Endodermal cell (in vitro differentiated cells): ENCODE measurements around the gene ADGRD2. TPM values are rescaled to one million over a fixed set of nuclear protein-coding genes. Genes with fewer than 3 reads are reported as not detected.

Experiments
- DNase-seq: peaks from one replicate; pipeline ENCODE4 v3.0.0-alpha.2; 2017
- H3K27ac ChIP-seq: 2 replicates; pipeline ENCODE4 v1.5.1; 2013; ENCODE audit warnings: mild to moderate bottlenecking, low read depth, low read length, moderate library complexity
- H3K27me3 ChIP-seq: 2 replicates; pipeline ENCODE4 v1.6.1; 2013; ENCODE audit warnings: mild to moderate bottlenecking, low read length, moderate library complexity; ENCODE audit not compliant: insufficient read depth, control insufficient read depth, poor library complexity, severe bottlenecking
- H3K36me3 ChIP-seq: 2 replicates; pipeline ENCODE4 v1.7.0; 2013; ENCODE audit warnings: mild to moderate bottlenecking, low read length, moderate library complexity; ENCODE audit not compliant: control insufficient read depth, insufficient read depth
- H3K4me1 ChIP-seq: one replicate; pipeline ENCODE4 v1.7.0; 2013; ENCODE audit warnings: low read length; ENCODE audit not compliant: control insufficient read depth, insufficient read depth
- H3K4me3 ChIP-seq: 2 replicates; pipeline ENCODE4 v1.5.1; 2013; ENCODE audit warnings: mild to moderate bottlenecking, low read length, moderate library complexity
- H3K9ac ChIP-seq: 2 replicates; pipeline ENCODE4 v1.6.1; 2013; ENCODE audit warnings: mild to moderate bottlenecking, low read length, moderate library complexity; ENCODE audit not compliant: poor library complexity, severe bottlenecking; ENCODE audit errors: extremely low read depth
- H3K9me3 ChIP-seq: 2 replicates; pipeline ENCODE4 v1.6.1; 2013; ENCODE audit warnings: mild to moderate bottlenecking, low read length, moderate library complexity; ENCODE audit not compliant: control insufficient read depth
- H3K27ac Mint-ChIP-seq: 2 replicates; pipeline ENCODE4 v1.8.0; 2020; ENCODE audit warnings: mixed read lengths
- H3K27me3 Mint-ChIP-seq: 2 replicates; pipeline ENCODE4 v1.8.0; 2021; ENCODE audit warnings: mild to moderate bottlenecking, mixed read lengths; ENCODE audit not compliant: insufficient read depth
- H3K36me3 Mint-ChIP-seq: 2 replicates; pipeline ENCODE4 v1.8.0; 2020; ENCODE audit warnings: low read depth, mixed read lengths
- H3K4me1 Mint-ChIP-seq: 2 replicates; pipeline ENCODE4 v1.8.0; 2020; ENCODE audit warnings: mixed read lengths
- H3K4me3 Mint-ChIP-seq: 2 replicates; pipeline ENCODE4 v1.8.0; 2020; ENCODE audit warnings: mild to moderate bottlenecking, moderate library complexity, mixed read lengths
- H3K9me3 Mint-ChIP-seq: 2 replicates; pipeline ENCODE4 v1.8.0; 2020; ENCODE audit warnings: mild to moderate bottlenecking, mixed read lengths
- WGBS, 2 experiments: methylation state at CpG; one replicate each; pipeline versions ENCODE4 v1.1.5 to v1.1.7; 2013; ENCODE audit warnings: missing lambda C conversion rate in 2 of 2, mixed read lengths in 1 of 2; ENCODE audit not compliant: insufficient coverage in 1 of 2, insufficient read length in 1 of 2; 5-methylcytosine and 5-hydroxymethylcytosine counted together
- total RNA-seq, 2 donors: library from RNA; stranded (reverse); fragmentation: NEBNext Ultra II Directional in 1 of 2; extraction: Animal tissue kit (Norgen Biotek cat#: 25700) in 1 of 2; gene quantifications; 2 replicates in 1 of 2; 3 replicates in 1 of 2; pipeline ENCODE4 v1.2.1, GENCODE V29; 2021
- TF ChIP-seq, protein P1 (sequence below): fragments of 200-600 bp; sonication (generic); conservative IDR thresholded peaks from 2 replicates; pipeline ENCODE4 v1.5.0; 2021; ENCODE audit warnings: antibody characterized with exemption, mild to moderate bottlenecking

The ADGRD2 gene
- total RNA-seq, 2 donors from 2014 or later: 0.33 to 0.40 TPM

DNA sequence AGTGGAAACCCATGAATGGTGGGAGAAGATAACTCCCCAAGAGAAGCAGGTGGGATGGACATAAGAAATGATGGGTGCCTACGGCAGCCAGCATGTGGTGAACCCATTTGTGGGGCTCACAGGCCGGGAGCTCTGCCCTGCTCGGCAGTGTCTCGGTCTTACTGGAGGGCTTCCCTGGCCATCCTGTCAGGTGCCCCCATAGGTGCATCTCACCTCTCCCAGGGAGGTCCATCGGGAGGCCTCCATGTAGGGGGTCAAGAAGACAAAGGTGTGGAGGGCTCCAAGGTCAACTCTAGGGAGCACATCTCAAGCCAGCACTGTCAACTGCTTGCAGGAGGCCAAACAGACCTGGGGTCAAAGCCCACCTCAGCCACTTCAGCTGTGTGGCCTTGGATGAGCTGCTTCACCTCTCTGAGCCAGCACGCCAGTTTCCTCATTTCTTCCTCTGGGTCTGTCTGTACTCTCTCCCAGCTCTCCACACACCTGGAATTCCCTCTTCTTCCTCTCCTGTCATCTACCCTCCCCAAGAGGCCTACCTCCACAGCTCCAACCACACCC is 10.5 kb upstream of the ADGRD2 start:
- Histone ChIP-seq H3K9ac (no peak overlapping the region), H3K9me3 (no peaks in the 10 kb centered on the region), H3K4me3 (no peak overlapping the region), H3K27me3 (no peaks in the 10 kb centered on the region), H3K36me3 (no peaks in the 10 kb centered on the region), H3K27ac (no peak overlapping the region), H3K4me1 (no peaks in the 10 kb centered on the region)
- H3K36me3 Mint-ChIP-seq: no peaks in the 10 kb centered on the region
- no peak for DNase-seq
- peaks cover 19% of the 10 kb centered on the region for H3K27me3 Mint-ChIP-seq
- no peak overlapping the region for H3K4me3 Mint-ChIP-seq
- H3K9me3 Mint-ChIP-seq: no peaks in the 10 kb centered on the region
- TF ChIP-seq, protein P1, sequence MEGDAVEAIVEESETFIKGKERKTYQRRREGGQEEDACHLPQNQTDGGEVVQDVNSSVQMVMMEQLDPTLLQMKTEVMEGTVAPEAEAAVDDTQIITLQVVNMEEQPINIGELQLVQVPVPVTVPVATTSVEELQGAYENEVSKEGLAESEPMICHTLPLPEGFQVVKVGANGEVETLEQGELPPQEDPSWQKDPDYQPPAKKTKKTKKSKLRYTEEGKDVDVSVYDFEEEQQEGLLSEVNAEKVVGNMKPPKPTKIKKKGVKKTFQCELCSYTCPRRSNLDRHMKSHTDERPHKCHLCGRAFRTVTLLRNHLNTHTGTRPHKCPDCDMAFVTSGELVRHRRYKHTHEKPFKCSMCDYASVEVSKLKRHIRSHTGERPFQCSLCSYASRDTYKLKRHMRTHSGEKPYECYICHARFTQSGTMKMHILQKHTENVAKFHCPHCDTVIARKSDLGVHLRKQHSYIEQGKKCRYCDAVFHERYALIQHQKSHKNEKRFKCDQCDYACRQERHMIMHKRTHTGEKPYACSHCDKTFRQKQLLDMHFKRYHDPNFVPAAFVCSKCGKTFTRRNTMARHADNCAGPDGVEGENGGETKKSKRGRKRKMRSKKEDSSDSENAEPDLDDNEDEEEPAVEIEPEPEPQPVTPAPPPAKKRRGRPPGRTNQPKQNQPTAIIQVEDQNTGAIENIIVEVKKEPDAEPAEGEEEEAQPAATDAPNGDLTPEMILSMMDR: no peak
- H3K4me1 Mint-ChIP-seq: no peaks in the 10 kb centered on the region
- H3K27ac Mint-ChIP-seq: no peak overlapping the region
- WGBS, 2 experiments: 74 to 85% methylated on average over 4 to 6 of the region's 6 CpGs

DNA sequence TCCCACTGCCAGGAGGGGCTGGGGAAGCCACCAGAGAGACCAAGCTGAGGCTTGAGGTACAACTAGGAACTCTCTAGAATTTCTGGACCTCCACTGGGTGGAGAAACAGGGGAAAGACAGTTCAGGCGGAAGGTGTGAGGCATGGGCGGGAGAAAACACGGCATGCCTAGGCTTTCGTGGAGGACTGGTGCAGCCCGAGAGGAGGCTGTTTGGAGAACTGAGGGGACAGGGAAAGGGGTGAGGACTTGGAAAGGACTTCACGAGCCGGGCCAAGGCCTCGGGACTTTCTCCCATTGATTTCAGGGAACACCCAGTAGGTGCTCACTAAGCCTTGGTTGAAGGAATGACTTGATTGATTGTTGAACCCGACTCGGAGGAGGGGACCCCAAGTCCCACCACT is 9.5 kb upstream of the ADGRD2 start:
- Mint-ChIP-seq H3K4me1 (no peaks in the 10 kb centered on the region), H3K36me3 (no peaks in the 10 kb centered on the region), H3K4me3 (no peak overlapping the region), H3K9me3 (no peaks in the 10 kb centered on the region), H3K27me3 (peaks cover 19% of the 10 kb centered on the region), H3K27ac (no peak overlapping the region)
- Histone ChIP-seq H3K4me1 (no peaks in the 10 kb centered on the region), H3K9me3 (no peaks in the 10 kb centered on the region), H3K36me3 (no peaks in the 10 kb centered on the region), H3K9ac (no peak overlapping the region), H3K4me3 (no peak overlapping the region), H3K27ac (no peak overlapping the region), H3K27me3 (no peaks in the 10 kb centered on the region)
- DNase-seq: no peak
- WGBS, 2 experiments: 91 to 96% methylated on average over 5 to 10 of the region's 10 CpGs
- TF ChIP-seq, protein P1: no peak

DNA sequence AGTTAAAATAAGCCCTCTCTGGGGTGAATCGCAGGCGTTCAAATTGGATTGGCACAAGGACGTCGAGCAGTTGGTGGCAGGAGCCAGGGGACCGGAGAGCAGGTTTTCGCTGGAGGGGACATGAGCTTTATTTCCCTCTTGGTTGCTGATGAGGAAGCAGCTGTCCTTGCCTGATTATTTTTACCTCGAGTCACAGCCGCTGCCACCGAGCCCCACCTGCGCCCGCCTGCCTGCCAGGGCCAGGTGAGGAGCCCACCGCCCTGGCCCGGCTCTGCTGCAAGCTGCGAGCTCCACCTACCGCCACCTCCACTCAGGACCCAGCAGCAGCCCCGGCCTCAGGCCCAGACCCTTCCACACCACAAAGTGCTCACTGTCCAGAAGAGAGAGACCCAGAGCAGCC is 9.0 kb upstream of the ADGRD2 start:
- Histone ChIP-seq H3K4me1 (no peaks in the 10 kb centered on the region), H3K27ac (no peak overlapping the region), H3K9me3 (no peaks in the 10 kb centered on the region), H3K9ac (no peak overlapping the region), H3K36me3 (no peaks in the 10 kb centered on the region), H3K27me3 (no peaks in the 10 kb centered on the region), H3K4me3 (no peak overlapping the region)
- peaks cover 19% of the 10 kb centered on the region for H3K27me3 Mint-ChIP-seq
- no peaks in the 10 kb centered on the region for H3K4me1 Mint-ChIP-seq
- WGBS, 2 experiments: 92 to 93% methylated on average over 7 to 16 of the region's 16 CpGs
- H3K27ac Mint-ChIP-seq: no peak overlapping the region
- H3K4me3 Mint-ChIP-seq: no peak overlapping the region
- DNase-seq: no peak
- TF ChIP-seq, protein P1: no peak
- no peaks in the 10 kb centered on the region for H3K36me3 Mint-ChIP-seq
- H3K9me3 Mint-ChIP-seq: no peaks in the 10 kb centered on the region
